IMR-90 (cell line): ENCODE results near the gene FMN2. TPM values are rescaled to one million over a fixed set of nuclear protein-coding genes. Genes with fewer than 3 reads are reported as not detected.

Source experiments
- ATAC-seq: fragments of 200-7000 bp; cut with Tn5 transposase; 2 replicates; pipeline ENCODE4 v1.9.1; 2020; ENCODE audit warnings: low read depth, mild to moderate bottlenecking, moderate library complexity
- BruUV-seq: library from RNA; stranded (reverse); fragments of 400-500 nt; replicated peaks from 2 replicates; lab custom pipeline; 2021; lab: Mats Ljungman, UMichigan
- CTCF ChIA-PET: fragments of 300-600 bp; formaldehyde crosslinking; extraction: SDS; loops from one replicate; lab custom pipeline; 2021; ENCODE audit warnings: antibody characterized with exemption; lab: Yijun Ruan, JAX
- POLR2A ChIA-PET: fragments of 300-600 bp; sonication (Branson Sonifier 250); formaldehyde crosslinking; loops from one replicate; lab custom pipeline; 2022; ENCODE audit warnings: antibody characterized with exemption; ENCODE audit not compliant: unreplicated experiment; lab: Charles Lee
- DNase-seq: peaks from one replicate; pipeline ENCODE4 v3.0.0; 2013
- H2AFZ ChIP-seq: replicated peaks from 2 replicates; pipeline ENCODE3; 2013; ENCODE audit warnings: low read length, mild to moderate bottlenecking; ENCODE audit not compliant: poor library complexity
- H2AK5ac ChIP-seq: 2 replicates; pipeline ENCODE4 v1.6.1; 2013; ENCODE audit warnings: low read depth, low read length, inconsistent platforms
- H2AK9ac ChIP-seq: replicated peaks from 2 replicates; pipeline ENCODE3; 2013; ENCODE audit warnings: mild to moderate bottlenecking, low read depth, low read length, moderate library complexity; ENCODE audit not compliant: poor library complexity
- H2BK120ac ChIP-seq: 2 replicates; pipeline ENCODE4 v1.6.1; 2013; ENCODE audit warnings: low read depth, low read length, inconsistent platforms
- H2BK15ac ChIP-seq: 3 replicates; pipeline ENCODE4 v1.6.1; 2013; ENCODE audit warnings: low read depth, low read length, inconsistent platforms
- H2BK20ac ChIP-seq: 2 replicates; pipeline ENCODE4 v1.6.1; 2013; ENCODE audit warnings: low read depth, mild to moderate bottlenecking, inconsistent platforms, low read length, moderate library complexity
- H2BK5ac ChIP-seq: 2 replicates; pipeline ENCODE4 v1.6.1; 2013; ENCODE audit warnings: mild to moderate bottlenecking, low read depth, low read length, inconsistent platforms; ENCODE audit not compliant: poor library complexity, severe bottlenecking
- H3K14ac ChIP-seq: replicated peaks from 2 replicates; pipeline ENCODE4 v1.6.1; 2013; ENCODE audit warnings: low read depth, low read length, inconsistent platforms
- H3K18ac ChIP-seq: 2 replicates; pipeline ENCODE4 v1.6.1; 2013; ENCODE audit warnings: low read depth, low read length, control low read depth
- H3K23ac ChIP-seq: 2 replicates; pipeline ENCODE4 v1.6.1; 2013; ENCODE audit warnings: low read depth, low read length, inconsistent platforms
- H3K27ac ChIP-seq: 2 replicates; pipeline ENCODE4 v1.5.1; 2013; ENCODE audit warnings: mild to moderate bottlenecking, control low read depth, low read length; ENCODE audit not compliant: insufficient read depth
- H3K27me3 ChIP-seq: 2 replicates; pipeline ENCODE4 v1.6.1; 2013; ENCODE audit warnings: low read length; ENCODE audit not compliant: control insufficient read depth, insufficient read depth
- H3K36me3 ChIP-seq: 2 replicates; pipeline ENCODE4 v1.6.1; 2013; ENCODE audit warnings: low read length, mixed read lengths; ENCODE audit not compliant: control insufficient read depth, insufficient read depth
- H3K4ac ChIP-seq: 2 replicates; pipeline ENCODE4 v1.6.1; 2013; ENCODE audit warnings: low read depth, low read length, inconsistent platforms
- H3K4me1 ChIP-seq: 2 replicates; pipeline ENCODE4 v1.6.1; 2013; ENCODE audit warnings: low read length, mixed read lengths; ENCODE audit not compliant: control insufficient read depth, insufficient read depth
- H3K4me2 ChIP-seq: 2 replicates; pipeline ENCODE4 v1.6.1; 2013; ENCODE audit warnings: low read depth, mild to moderate bottlenecking, control low read depth, low read length, moderate library complexity
- H3K4me3 ChIP-seq: 2 replicates; pipeline ENCODE4 v1.5.1; 2013; ENCODE audit warnings: low read depth, mild to moderate bottlenecking, control low read depth, low read length, moderate library complexity; ENCODE audit not compliant: insufficient read depth
- H3K56ac ChIP-seq: 2 replicates; pipeline ENCODE4 v1.6.1; 2013; ENCODE audit warnings: low read length, inconsistent platforms; ENCODE audit not compliant: insufficient read depth; ENCODE audit errors: extremely low read depth
- H3K79me1 ChIP-seq, 2 experiments: 2 replicates each; pipeline ENCODE4 v1.6.1; 2013; ENCODE audit warnings: low read length in 2 of 2, inconsistent platforms in 1 of 2, low read depth in 1 of 2
- H3K9ac ChIP-seq: 2 replicates; pipeline ENCODE4 v1.6.1; 2013; ENCODE audit warnings: low read depth, low read length, control low read depth
- H3K9me1 ChIP-seq: 2 replicates; pipeline ENCODE4 v1.6.1; 2013; ENCODE audit warnings: low read length, inconsistent platforms; ENCODE audit not compliant: insufficient read depth
- H3K9me3 ChIP-seq: 2 replicates; pipeline ENCODE4 v1.6.1; 2013; ENCODE audit warnings: low read length; ENCODE audit not compliant: control insufficient read depth, insufficient read depth
- H4K20me1 ChIP-seq: 2 replicates; pipeline ENCODE4 v1.6.1; 2013; ENCODE audit warnings: low read length, inconsistent platforms; ENCODE audit not compliant: insufficient read depth
- H4K5ac ChIP-seq: 2 replicates; pipeline ENCODE4 v1.6.1; 2013; ENCODE audit warnings: mild to moderate bottlenecking, low read depth, low read length, control low read depth
- H4K8ac ChIP-seq, 2 experiments: 2 replicates each; pipeline ENCODE4 v1.6.1; 2013; ENCODE audit warnings: low read depth in 2 of 2, low read length in 2 of 2, control low read depth in 1 of 2, inconsistent platforms in 1 of 2
- H4K91ac ChIP-seq: 2 replicates; pipeline ENCODE4 v1.6.1; 2013; ENCODE audit warnings: low read depth, low read length, inconsistent platforms; ENCODE audit not compliant: insufficient read depth
- CEBPB ChIP-seq: IDR thresholded peaks from 2 replicates; pipeline ENCODE4 v1.6.1; 2012; ENCODE audit warnings: low read depth, low read length, improper control_type of control experiment
- CHD1 ChIP-seq: IDR thresholded peaks from 2 replicates; pipeline ENCODE4 v1.6.1; 2012; ENCODE audit warnings: low read depth, low read length, improper control_type of control experiment
- FOS ChIP-seq: fragments of 150-350 bp; IDR thresholded peaks from 2 replicates; pipeline ENCODE4 v1.6.1; 2016; ENCODE audit warnings: low read depth, low read length
- MAZ ChIP-seq: IDR thresholded peaks from 2 replicates; pipeline ENCODE4 v1.6.1; 2012; ENCODE audit warnings: low read depth, mild to moderate bottlenecking, low read length, improper control_type of control experiment, moderate library complexity, borderline replicate concordance
- MXI1 ChIP-seq: IDR thresholded peaks from 2 replicates; pipeline ENCODE4 v1.6.1; 2012; ENCODE audit warnings: low read depth, mild to moderate bottlenecking, low read length, moderate library complexity, borderline replicate concordance
- NFE2L2 ChIP-seq: fragments of 150-350 bp; IDR thresholded peaks from 2 replicates; pipeline ENCODE4 v1.6.1; 2016; ENCODE audit warnings: low read depth, mild to moderate bottlenecking, low read length
- POLR2A ChIP-seq: IDR thresholded peaks from 2 replicates; pipeline ENCODE4 v1.6.1; 2012; ENCODE audit warnings: mild to moderate bottlenecking, low read depth, low read length
- RAD21 ChIP-seq: IDR thresholded peaks from 2 replicates; pipeline ENCODE4 v1.6.1; 2012; ENCODE audit warnings: low read length, improper control_type of control experiment
- RCOR1 ChIP-seq: IDR thresholded peaks from 2 replicates; pipeline ENCODE4 v1.6.1; 2012; ENCODE audit warnings: mild to moderate bottlenecking, low read length, improper control_type of control experiment; ENCODE audit not compliant: insufficient replicate concordance
- USF2 ChIP-seq: fragments of 150-350 bp; IDR thresholded peaks from 2 replicates; pipeline ENCODE4 v1.6.1; 2017; ENCODE audit warnings: mild to moderate bottlenecking, antibody characterized with exemption, low read length, low read depth
- WGBS, 2 experiments: methylation state at CpG; one replicate each; pipeline versions ENCODE4 v1.1.5 to v1.1.7; 2013; ENCODE audit warnings: missing lambda C conversion rate in 2 of 2; ENCODE audit not compliant: insufficient read length in 1 of 2; ENCODE audit errors: extremely low coverage in 2 of 2; 5-methylcytosine and 5-hydroxymethylcytosine counted together
- dilution Hi-C: fragments of 300-500 bp; cut with HindIII; formaldehyde crosslinking; loops from one replicate; pipeline ENCODE4 v1.14.3; 2018; ENCODE audit warnings: low sequenced_read_pairs; ENCODE audit not compliant: unreplicated experiment
- in situ Hi-C: fragments of 300-500 bp; cut with MboI; formaldehyde crosslinking; loops from 3 replicates; pipeline ENCODE4 v1.14.3; 2019; ENCODE audit warnings: low sequenced_read_pairs, inconsistent platforms, mixed read lengths
- intact Hi-C: fragments of 100-400 bp; cut with micrococcal nuclease; formaldehyde crosslinking; loops from 2 replicates; pipeline ENCODE4 v1.10.0; 2022
- polyA plus RNA-seq, 3 experiments: library from polyadenylated mRNA; depleted of rRNA; stranded (reverse); fragments of >200 nt; gene quantifications; 2 replicates each; pipeline ENCODE4 v1.2.3, GENCODE V29; 2012; ENCODE audit warnings: low replicate concordance in 1 of 3
- total RNA-seq: library from RNA; depleted of rRNA; stranded (reverse); fragments of >200 nt; gene quantifications from 2 replicates; pipeline ENCODE4 v1.2.3, GENCODE V29; 2012

FMN2 gene
- total and polyA plus RNA-seq, 2 of the 4 experiments (the other 2 are of a cell fraction), result 29.0 to 35.8 TPM

GRCh38 chr1:240385985-240386978, 294.6 kb downstream of the FMN2 start:
- ChIA-PET CTCF (no interaction called here), POLR2A (no interaction called here)
- peak overlapping the region; percentile 38; the same call in 1 of the 2 replicates for H4K91ac ChIP-seq
- peak overlapping the region; percentile 69 for H2BK120ac ChIP-seq
- peak overlapping the region; percentile 34; the same call in 1 of the 2 replicates for H3K4ac ChIP-seq
- no TSS peak for BruUV-seq
- H3K4me3 ChIP-seq, result no peak overlapping the region
- H2AK5ac ChIP-seq, result no peak overlapping the region
- no peak overlapping the region; the same call in 2 of the 3 replicates for H2BK15ac ChIP-seq
- H3K9me3 ChIP-seq, result peaks cover 8% of the 10 kb centered on the region
- H3K18ac ChIP-seq, result peak overlapping the region; percentile 52; the same call in 1 of the 2 replicates
- H2AK9ac ChIP-seq, result no peak overlapping the region
- DNase-seq (peak; percentile 94), ATAC-seq (peak; percentile 85)
- intact Hi-C loops (no loop called here), in situ Hi-C loops (no loop called here), dilution Hi-C loops (no loop called here)
- no peaks in the 10 kb centered on the region; the same call in 1 of the 2 replicates for H3K36me3 ChIP-seq
- H2BK20ac ChIP-seq, result peak overlapping the region; percentile 35; the same call in 1 of the 2 replicates
- H3K23ac ChIP-seq, result no peak overlapping the region
- H3K79me1 ChIP-seq, result peaks cover 3 to 19% of the 10 kb centered on the region in 2 experiments; a peak in 3 of 4 replicates
- H3K27me3 ChIP-seq, result no peaks in the 10 kb centered on the region
- WGBS, 2 experiments, result no CpG with 5 or more reads among the region's 7 CpGs
- no peak overlapping the region for H2AFZ ChIP-seq
- H4K8ac ChIP-seq, result peak overlapping the region in 1 of 2 experiments; percentile 42; a peak in 2 of 4 replicates
- H2BK5ac ChIP-seq, result peak overlapping the region; percentile 84
- no peaks in the 10 kb centered on the region for H3K9me1 ChIP-seq
- H3K9ac ChIP-seq, result no peak overlapping the region; the same call in 1 of the 2 replicates
- peak overlapping the region; percentile 46; the same call in 1 of the 2 replicates for H3K27ac ChIP-seq
- no peak overlapping the region; the same call in 1 of the 2 replicates for H3K14ac ChIP-seq
- H4K20me1 ChIP-seq, result no peaks in the 10 kb centered on the region
- peaks cover 6% of the 10 kb centered on the region; the same call in 1 of the 2 replicates for H3K4me1 ChIP-seq
- H3K4me2 ChIP-seq, result peak overlapping the region; percentile 55; the same call in 1 of the 2 replicates
- H4K5ac ChIP-seq, result peak overlapping the region; percentile 45; the same call in 1 of the 2 replicates
- peak overlapping the region; percentile 47; the same call in 1 of the 2 replicates for H3K56ac ChIP-seq
- TF ChIP-seq NFE2L2 (no peak; the same call in 1 of the 2 replicates), FOS (peak; percentile 72), RAD21 (no peak), RCOR1 (peak; percentile 53), USF2 (no peak), MAZ (no peak), CEBPB (peak; percentile 99), CHD1 (no peak), MXI1 (no peak), POLR2A (no peak)
